Measurements from ENCODE around the gene ETS2. TPM values are rescaled to one million over a fixed set of nuclear protein-coding genes. Genes with fewer than 3 reads are reported as not detected.

Gene ETS2
- total and polyA plus RNA-seq, 12 donors = 15.1 to 66.8 (median 44.6) TPM

GRCh38 chr21:38807986-38808385, 2.3 kb downstream of the ETS2 start:
- intact Hi-C loops (cut with DNase I) = loop anchor here (5.0 to 10.0 kb wide), 4 partner anchors 73 to 319 kb away; no protein-coding TSS in a partner anchor
- no peak for TF ChIP-seq POLR2A (IDR thresholded peaks at IDR 0.05)
- TF ChIP-seq, protein P1, sequence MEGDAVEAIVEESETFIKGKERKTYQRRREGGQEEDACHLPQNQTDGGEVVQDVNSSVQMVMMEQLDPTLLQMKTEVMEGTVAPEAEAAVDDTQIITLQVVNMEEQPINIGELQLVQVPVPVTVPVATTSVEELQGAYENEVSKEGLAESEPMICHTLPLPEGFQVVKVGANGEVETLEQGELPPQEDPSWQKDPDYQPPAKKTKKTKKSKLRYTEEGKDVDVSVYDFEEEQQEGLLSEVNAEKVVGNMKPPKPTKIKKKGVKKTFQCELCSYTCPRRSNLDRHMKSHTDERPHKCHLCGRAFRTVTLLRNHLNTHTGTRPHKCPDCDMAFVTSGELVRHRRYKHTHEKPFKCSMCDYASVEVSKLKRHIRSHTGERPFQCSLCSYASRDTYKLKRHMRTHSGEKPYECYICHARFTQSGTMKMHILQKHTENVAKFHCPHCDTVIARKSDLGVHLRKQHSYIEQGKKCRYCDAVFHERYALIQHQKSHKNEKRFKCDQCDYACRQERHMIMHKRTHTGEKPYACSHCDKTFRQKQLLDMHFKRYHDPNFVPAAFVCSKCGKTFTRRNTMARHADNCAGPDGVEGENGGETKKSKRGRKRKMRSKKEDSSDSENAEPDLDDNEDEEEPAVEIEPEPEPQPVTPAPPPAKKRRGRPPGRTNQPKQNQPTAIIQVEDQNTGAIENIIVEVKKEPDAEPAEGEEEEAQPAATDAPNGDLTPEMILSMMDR (IDR thresholded peaks at IDR 0.05) = no peak

DNA sequence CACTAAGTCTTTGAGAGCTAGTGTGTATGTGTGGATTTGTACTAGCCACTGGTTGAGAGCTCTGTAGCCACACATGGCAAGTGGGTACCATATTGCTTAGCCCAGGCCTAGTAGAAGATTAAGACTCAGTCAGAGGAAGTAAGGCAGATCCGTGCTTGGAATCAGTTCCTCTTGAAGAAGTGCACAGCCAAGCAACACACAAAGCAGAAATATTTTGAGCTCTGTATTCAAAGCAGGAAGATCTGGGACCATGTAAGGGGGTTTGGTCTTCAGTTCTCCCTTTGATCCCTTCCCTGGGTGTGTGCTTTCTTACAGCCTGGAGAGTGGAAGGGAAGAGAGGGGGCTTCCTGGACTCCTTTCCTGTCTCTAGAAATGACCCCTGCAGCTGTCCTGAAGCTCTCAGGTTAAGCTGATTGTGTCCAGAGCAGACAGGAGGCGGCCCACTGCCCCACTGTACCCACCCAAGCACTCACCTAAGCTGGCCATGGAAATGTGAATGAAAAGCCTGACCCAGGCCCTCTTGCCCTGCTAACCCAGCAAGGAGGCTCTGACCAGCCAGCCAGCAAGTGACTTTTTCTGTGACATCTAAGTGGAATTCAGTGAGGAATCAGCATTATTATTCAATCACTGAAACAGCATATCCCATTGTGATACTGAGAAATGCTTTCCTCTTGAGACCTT, 3.6 kb downstream of the ETS2 start:
- H3K27me3 ChIP-seq = no peaks in the 10 kb centered on the region
- WGBS, 4 donors = 51 to 74% (median 65%) methylated on average over 2 of the region's 2 CpGs
- peak overlapping the region in 4 of 5 donors; percentile 26 to 89 (median 50) for H3K27ac ChIP-seq
- peaks cover 0 to 35% of the 10 kb centered on the region in 2 donors for H3K4me1 ChIP-seq (replicated peaks in 1 of 2)
- H3K4me3 ChIP-seq = peak overlapping the region in 1 of 4 donors; percentile 93
- no peaks in the 10 kb centered on the region for H3K9me3 ChIP-seq (replicated peaks in 1 of 3)
- TF ChIP-seq POLR2A (IDR thresholded peaks at IDR 0.05) = peak in 1 of 2 donors; percentile 11
- TF ChIP-seq, protein P1 (IDR thresholded peaks at IDR 0.05) = no peak
- H3K36me3 ChIP-seq (replicated peaks in 1 of 2) = peaks cover 0 to 41% of the 10 kb centered on the region in 2 donors
- DNase-seq = no peak
- intact Hi-C loops (cut with DNase I) = loop anchor here (5.0 to 10.0 kb wide), 4 partner anchors 75 to 318 kb away; no protein-coding TSS in a partner anchor

More at GRCh38 chr21:38807986-38808385, 2.3 kb downstream of the ETS2 start:
- no peaks in the 10 kb centered on the region for H3K27me3 ChIP-seq
- H3K27ac ChIP-seq = peak overlapping the region in 4 of 5 donors; percentile 8 to 90 (median 90)
- H3K4me1 ChIP-seq (replicated peaks in 1 of 2) = peaks cover 0 to 35% of the 10 kb centered on the region in 2 donors
- H3K4me3 ChIP-seq = peak overlapping the region in 1 of 4 donors; percentile 93
- no peak for DNase-seq
- H3K9me3 ChIP-seq (replicated peaks in 1 of 3) = no peaks in the 10 kb centered on the region
- peaks cover 0 to 27% of the 10 kb centered on the region in 2 donors for H3K36me3 ChIP-seq (replicated peaks in 1 of 2)
- WGBS, 4 donors = 56 to 72% (median 66%) methylated on average over 2 to 5 of the region's 5 CpGs

- TF ChIP-seq, protein P1 (IDR thresholded peaks at IDR 0.05) = no peak
- no peak for TF ChIP-seq POLR2A (IDR thresholded peaks at IDR 0.05)
- Histone ChIP-seq H3K4me3 (peak overlapping the region in 1 of 4 donors; percentile 93), H3K27ac (peak overlapping the region in 4 of 5 donors; percentile 26 to 63 (median 50)), H3K9me3 (replicated peaks in 1 of 3) (no peaks in the 10 kb centered on the region), H3K36me3 (replicated peaks in 1 of 2) (peaks cover 0 to 50% of the 10 kb centered on the region in 2 donors), H3K4me1 (replicated peaks in 1 of 2) (peaks cover 0 to 27% of the 10 kb centered on the region in 2 donors), H3K27me3 (no peaks in the 10 kb centered on the region)
- DNase-seq = no peak
- 78 to 87% (median 86%) methylated on average over 8 of the region's 8 CpGs for WGBS, 4 donors
- intact Hi-C loops (cut with DNase I) = no loop called here
These were observed 4.5 kb downstream of the ETS2 start for GRCh38 chr21:38810034-38810825.

- Histone ChIP-seq H3K4me3 (peak overlapping the region in 1 of 4 donors; percentile 93), H3K27ac (peak overlapping the region in 2 of 5 donors; percentile 62 to 63), H3K27me3 (no peaks in the 10 kb centered on the region), H3K4me1 (replicated peaks in 1 of 2) (peaks cover 0 to 26% of the 10 kb centered on the region in 2 donors), H3K9me3 (replicated peaks in 1 of 3) (no peaks in the 10 kb centered on the region), H3K36me3 (replicated peaks in 1 of 2) (peaks cover 0 to 54% of the 10 kb centered on the region in 2 donors)
- intact Hi-C loops (cut with DNase I) = no loop called here
- no peak for DNase-seq
- TF ChIP-seq, protein P1 (IDR thresholded peaks at IDR 0.05) = no peak
- no peak for TF ChIP-seq POLR2A (IDR thresholded peaks at IDR 0.05)
- 62 to 79% (median 67%) methylated on average over 5 of the region's 5 CpGs for WGBS, 4 donors
These were observed 5.1 kb downstream of the ETS2 start for GRCh38 chr21:38810826-38811164.
